Germinal center (tissue), 1 donor: ENCODE data around the gene COLEC12.

Experiments used
- DNase-seq: peaks from one replicate; pipeline ENCODE4 v3.0.0; 2012; ENCODE audit warnings: mixed read lengths, low spot score

The COLEC12 gene

DNA sequence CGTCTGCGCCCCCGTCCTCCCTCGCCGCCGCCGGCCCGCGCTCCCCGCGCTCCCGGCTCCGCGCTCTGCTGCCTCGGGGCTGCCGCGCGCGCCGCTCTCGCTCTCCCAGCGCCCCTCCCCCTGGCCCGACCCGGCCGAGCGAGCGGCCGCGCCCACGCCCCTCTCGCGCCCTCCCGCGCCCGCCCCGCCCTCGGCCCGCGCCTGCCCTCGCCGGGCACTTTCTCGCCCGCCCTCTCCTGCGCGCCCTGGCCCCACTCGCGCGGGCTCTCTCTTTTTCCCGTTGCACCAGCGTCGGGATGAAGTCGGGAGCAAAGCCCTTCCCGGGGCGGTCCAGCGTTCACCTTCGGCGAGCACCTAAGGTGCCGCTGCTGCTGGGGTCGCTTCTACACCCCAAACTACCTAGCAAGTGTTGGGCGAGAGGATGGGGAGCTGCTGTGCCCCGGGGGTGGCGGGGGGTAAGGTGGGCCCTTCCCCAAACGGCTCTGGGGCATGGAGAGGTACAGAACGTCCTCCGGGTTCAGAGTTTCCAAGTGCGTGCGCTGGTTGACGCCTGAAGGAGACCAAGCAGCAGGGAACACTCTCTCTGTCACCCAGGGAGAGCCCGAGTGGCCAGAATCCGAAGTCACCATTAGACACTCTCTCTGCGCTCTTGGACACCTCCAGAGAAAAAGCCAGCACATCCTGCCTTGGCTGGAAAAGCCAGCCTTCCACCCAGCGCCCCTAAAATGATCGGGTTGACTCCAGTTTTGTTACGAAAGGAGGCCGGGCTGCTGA is at the start of gene COLEC12:
COLEC12 (minus strand) TSS at position 70 of the 774 bp plus-strand sequence. CDS start 187 bp downstream, outside the sequence.
- peak; percentile 9 for DNase-seq

DNA sequence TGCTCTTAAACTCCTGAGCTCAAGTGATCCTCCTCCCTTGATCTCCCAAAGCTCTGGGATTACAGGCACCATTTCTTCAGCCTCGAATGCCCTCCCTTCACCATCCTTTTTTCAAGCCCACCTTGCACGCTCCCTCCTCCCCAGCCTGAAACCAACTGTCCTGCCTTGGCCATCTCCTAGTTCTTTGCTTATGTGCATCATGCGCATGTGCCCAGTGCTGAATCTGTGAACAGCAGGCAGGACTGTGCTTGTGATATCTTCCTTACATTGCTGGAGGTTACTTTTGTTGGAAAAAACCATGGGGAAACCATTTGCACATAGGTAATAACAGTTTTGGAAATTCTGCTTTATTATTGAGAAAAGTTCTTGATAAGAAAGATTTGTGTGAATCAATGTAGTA is 49.5 kb upstream of the COLEC12 start:
- DNase-seq, result no peak

DNA sequence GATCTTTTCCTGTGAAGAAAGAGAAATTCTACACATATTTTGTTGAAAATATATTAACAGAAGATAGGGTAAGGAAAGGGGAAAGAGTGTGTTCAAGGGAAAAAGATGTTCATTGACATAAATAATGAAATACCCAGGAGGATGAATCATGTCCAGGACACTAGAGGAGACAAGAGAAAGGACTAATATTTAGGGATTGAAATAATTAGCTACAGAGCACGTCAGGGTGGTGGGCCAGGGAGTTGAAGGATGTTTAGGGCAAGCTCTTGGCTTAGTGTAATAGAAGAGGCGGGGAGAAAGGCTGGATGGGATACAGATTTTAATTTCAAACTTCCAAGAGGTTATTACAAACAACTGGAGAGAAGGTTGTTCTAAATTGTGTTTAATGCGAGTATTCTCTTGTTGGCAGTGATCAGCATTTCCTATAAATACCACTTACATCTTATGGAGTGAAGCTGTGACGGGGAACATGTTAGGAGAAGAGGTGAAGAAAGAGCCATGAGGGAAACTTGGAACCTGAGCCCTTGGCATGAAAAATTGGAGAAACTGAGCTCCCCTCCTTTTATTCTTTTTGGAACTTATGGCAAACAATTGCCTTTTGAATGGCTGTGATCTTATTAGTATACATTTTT is 43.1 kb upstream of the COLEC12 start:
- no peak for DNase-seq

DNA sequence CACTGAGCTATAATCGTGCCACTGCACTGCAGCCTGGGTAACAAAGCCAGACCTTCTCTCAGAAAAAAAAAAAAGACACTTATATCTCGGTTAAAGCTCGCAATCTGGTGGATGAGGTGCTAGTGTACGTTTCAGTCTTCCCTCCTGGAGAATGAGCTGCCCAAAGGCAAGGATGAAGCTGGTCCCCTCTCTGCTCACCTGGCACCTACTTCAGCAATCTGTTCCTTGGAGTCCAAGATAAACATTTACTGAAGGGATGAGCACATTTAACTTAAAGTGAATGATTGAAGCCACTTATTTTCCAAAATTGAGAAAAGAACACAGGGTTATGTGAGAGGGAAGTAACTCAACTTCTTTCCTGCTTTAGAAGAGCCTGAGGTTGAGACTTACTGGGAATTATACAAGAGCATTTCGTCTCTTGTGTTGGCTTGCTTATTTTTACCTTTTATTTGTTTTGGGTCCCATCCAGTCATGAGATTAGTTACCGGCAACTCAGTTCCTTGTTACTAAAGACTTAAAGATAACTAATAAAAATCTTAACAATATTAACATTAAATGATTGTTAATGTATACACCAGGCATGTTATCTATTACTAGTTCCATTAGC is 33.6 kb upstream of the COLEC12 start:
- DNase-seq, result no peak

DNA sequence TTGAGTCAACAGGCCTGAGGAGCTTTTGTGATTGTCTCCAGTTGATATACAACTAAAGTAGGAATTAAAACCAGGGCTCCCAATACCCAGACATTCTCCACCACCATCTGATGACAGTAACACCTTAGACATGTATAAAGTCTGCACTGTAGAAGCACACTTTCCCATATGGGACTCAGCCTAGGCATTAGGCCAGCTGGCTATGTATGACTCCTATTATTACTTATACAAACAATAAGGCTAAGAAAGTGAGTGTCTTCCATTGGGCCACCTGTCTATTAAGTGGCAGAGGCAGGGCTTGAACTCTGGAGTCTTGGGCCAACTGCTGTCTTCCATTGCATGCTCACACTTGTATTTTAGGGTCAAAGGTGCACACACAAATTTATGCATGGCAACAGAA is 32.1 kb upstream of the COLEC12 start:
- no peak for DNase-seq

DNA sequence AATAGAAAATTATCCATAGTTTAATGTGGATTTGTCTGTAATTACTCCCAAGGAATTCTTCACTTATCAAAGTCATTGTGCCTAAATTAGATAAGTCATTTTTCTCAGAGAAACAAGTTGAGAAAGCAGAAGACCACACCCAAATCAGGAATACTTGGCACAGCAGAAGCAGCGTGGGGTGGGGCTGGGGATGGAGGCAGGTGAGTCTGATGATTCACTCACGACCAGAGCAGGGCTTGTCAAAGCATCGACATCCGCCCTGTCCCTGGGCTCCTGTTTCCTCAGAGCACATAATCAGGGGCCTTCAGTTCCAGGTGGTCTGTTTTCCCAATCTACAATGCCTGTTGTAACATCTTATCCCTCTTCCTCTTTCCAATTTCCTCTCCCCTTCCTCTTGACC is 31.5 kb upstream of the COLEC12 start:
- no peak for DNase-seq

DNA sequence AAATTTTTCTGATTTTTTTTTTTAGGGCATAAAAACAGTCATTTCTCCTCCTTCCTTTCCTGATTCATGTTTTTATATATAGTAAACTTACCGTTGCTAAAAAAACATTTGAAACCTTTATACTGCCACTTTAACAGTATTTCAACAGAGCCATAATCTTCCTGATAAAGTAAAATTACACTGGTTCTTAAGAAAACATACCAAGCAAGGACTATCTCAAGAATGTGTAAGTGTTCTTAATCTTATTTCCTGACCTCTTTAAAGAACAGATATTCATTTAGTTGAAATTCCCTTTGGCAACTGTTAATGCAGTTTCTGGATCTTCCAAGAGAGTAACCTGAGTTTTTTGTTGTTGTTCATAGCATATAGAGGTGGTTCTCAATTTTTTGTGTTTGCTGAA is 26.6 kb upstream of the COLEC12 start:
- no peak for DNase-seq

DNA sequence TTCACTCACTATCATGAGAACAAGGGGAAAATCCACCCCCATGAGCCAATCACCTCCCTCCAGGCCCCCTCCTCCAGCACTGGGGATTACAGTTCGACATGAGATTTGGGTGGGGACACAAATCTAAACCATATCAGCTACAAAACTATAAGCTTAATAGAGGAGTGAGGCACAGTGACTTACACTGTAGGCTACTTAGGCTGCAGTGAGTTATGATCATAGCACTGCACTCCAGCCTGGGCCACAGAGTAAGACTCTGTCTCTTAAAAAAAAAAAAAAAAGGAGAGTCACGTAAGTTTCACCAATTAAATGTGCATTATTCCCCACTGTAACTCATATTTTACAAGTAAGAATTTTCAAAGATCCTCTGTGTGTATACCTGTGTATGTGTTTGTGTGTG is 26.2 kb upstream of the COLEC12 start:
- DNase-seq, result no peak

DNA sequence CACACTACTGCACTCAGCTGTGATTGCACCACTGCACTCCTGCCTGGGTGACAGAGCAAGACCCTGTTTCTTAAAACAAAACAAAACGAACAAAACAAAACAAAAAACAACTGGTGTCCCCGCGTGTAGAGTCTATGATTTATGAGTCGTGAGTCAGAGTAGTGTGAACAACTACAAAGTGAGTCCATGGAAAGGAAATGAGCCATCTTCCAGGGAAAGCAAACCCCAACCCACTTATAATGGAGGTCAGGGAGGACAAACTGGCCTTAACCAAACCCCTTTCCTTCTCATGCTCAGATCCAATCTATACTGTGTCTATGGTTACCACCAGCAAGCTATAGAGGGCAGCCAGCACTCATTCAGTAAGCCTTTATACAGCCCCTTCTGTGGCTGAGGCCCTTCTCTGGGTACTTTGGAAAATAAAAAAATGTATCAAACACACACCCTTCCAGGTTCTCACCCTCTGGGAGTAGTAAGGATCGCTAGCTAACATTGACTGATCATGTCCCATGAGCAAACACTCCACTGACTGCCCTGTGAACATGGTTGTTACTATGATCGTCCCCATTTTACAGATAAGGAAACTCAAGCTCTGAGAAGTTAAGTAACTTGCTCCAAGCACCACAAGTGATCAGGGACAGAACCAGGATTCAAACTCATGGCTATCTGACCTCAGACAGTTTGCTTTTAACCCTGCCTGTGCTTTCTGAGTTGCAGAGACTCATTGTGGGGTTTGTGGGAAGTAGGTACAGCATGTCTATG is 24.7 kb upstream of the COLEC12 start:
- DNase-seq, result no peak

DNA sequence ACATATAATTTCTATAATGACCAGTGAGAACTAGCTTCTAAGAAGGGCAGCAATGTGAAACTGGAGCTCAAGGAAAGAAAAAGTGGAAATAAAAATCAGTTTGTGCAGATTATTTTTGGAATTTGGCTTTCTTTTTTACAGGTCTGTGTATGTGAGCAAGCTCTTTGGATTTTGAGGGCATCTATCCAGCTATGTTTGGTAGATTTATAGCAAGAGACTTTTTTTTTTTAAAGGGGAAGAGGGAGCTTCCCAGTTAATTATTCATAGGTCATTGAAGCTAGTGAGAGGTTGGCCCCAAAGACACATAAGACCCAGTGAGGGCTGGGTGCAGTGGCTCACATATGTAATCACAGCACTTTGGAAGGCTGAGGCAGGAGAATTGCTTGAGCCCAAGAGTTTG is 24.0 kb upstream of the COLEC12 start:
- DNase-seq, result no peak

DNA sequence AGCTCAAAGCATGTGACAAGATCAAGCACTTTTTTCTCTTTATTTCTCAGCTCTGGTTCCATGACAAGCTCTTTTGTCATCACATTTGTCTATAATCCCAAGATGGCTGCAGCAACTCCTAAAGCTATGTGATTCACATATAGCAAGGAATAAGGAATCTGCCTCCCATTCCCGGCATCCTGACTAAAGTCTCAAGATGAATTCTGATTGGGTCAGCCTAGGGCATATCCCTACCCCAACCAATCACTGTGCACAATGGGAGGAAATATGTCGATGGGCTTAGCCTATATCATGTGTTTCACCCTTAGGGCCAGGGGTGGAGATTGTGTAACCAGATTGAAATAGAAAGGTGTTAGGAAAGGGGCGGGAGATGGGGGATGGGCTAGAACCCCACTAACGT is 23.1 kb upstream of the COLEC12 start:
- no peak for DNase-seq

DNA sequence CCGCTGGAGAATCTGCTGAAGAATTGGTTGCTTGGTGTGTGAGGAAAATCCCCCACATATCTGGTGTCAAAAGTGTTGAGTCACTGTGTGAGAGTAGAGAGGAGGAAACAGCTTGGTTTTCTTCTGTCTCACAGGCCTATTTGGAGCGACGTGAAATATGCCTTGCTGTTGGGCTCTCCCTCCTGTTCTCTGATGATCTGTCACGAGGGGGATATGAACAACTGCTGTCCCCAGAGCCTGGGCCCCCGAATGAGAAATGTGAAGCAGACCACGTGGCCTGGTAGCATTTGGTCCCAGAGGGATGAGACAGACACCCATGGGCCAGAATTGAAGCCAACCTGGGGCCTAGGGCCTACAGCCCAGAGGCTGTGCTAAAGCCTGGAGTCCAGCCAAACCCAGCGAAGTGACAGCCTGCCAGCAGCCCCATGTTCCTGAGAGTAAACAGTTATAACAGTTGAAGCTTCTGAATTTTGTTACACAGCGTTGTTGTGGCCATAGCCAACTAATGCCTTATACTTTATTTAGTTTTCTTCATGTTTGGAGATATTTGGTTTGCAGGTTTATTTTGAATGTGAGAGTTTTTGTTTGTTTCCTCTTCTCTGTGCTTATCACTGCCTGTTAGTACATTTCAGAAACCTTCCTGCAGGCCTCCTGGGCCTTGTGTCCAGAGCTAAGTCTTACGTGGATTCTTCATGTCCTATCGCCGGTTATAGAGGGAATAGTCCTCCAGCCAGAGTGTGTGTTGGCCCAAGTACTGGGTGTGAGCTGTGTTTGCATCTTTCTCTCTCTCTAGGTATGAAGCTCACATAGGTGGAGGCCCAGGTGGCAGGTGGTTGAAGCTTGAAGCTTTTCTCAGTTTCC is 18.7 kb upstream of the COLEC12 start:
- DNase-seq, result no peak

DNA sequence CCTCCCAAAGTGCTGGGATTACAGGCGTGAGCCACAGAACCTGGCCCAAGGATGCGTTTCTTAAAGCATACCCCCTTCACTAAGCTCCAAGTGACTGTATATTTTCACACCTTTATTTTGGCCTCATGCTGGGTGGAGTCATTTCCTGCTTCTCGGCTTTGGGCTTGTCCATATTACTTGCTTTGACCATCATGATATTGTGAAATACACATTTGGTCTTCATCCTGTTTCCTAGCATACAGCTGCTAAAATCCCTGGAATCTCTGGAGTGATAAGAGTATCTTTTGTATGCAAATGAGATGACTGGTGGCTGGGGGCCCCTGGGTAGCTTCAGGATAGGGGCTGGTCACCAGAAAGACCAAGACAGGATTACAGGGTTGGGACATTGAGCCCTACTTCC is 17.6 kb upstream of the COLEC12 start:
- DNase-seq, result no peak

DNA sequence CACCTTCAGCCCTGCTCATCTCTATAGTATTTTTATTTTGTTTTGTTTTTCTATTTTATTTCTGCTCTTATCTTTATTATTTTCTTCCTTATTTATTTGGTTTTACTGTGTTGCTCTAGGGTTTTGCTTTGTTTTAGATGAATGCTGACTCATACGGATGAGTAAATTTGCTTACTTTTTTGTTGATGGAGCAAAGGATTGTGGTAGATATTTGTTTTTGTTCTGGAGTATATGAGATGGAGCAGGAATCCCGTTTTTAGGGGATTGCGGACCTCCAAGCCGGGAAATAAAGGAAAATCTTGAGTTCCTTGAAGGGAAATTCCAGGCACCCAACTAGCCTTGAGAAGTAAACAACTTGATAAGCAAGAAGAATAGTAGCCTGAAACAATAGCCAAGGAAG is 15.3 kb upstream of the COLEC12 start:
- DNase-seq, result no peak

DNA sequence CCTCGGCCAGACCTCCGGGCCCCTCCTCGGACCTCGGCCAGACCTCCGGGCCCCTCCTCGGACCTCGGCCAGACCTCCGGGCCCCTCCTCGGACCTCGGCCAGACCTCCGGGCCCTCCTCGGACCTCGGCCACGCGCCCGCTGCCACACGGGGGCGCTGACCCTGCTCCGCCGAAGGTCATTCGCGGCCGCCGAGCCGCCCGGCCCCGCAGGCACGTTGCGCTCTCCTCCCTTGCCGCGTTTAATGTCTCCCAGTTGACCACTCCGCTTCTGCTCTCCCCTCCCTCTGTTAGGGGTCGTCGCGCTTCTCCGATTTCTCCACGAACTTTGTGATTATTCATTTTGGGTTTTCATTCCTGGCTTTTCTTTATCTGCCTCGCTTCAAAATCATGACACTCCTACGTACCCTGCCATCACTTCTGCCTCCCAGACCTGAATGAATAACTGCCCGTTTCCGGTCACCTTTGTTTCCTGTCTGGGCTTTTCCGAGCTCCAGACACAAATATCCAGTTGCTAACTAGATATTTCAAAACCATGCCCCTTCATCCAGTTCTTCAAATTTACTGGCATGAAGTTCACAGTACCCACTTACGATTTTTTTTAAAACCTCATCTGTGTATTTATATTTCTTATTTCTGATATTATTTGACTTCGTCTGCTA is 14.8 kb upstream of the COLEC12 start:
- no peak for DNase-seq

DNA sequence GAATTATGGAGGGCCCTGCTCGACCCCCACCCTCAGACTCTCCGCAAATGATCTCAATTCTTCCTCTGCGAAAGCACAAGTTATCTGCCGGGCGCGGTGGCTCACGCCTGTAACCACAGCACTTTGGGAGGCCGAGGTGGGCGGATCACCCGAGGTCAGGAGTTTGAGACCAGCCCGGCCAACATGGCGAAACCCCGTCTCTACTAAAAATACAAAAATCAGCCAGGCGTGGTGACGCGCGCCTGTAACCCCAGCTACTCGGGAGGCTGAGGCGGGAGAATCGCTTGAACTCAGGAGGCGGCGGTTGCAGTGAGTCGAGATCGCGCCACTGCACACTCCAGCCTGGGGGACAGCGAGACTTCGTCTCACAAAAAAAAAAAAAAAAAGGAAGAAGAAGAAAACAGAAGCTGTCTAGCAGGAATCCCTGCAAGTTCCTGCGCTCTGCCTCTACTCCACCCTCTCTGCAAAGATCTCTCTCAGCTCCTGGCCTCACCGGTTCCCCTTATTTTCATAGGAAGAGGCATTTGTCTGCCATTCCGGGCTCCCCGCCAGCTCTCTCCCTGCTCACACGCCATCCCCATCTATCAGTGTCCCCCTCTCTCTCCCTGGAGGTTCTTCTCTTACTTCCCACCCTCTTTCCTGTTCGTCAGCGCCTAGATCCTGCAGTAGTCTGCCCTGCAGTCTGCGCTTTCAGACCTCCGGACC is 13.5 kb upstream of the COLEC12 start:
- no peak for DNase-seq

DNA sequence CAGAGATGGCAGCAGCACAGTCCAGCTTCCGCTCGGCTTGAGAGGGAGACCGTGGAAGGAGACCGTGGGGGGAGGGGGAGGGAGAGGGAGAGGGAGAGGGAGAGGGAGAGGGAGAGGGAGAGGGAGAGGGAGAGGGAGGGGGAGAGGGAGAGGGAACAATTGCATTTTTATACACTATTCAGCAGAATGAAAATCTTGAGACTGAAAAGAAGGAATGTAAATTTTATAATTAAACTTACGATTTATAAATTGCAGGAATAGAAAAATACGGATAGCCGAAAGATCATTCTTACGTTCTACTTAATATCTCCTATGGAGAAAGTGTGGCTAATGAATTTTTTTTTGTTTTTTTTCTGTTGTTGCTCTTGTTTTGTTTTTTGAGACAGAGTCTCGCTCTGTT is 12.5 kb upstream of the COLEC12 start:
- DNase-seq, result no peak

DNA sequence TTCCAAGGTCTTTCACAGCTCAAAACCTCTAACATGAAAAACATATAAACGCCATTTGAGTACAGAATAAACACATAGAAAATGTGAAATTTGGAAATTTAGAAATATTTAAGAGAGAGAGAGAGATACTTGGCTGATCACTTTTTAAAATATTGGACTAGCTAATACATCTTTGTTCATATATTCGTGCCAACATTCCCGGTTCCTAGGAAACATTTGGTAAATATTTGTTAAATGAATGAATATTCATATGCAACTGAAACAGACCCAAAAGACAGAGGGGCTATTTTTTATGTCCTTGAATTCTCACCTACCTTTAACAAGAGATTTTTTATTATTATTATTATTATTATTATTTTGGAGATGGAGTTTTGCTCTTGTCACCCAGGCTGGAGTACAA is 8.3 kb upstream of the COLEC12 start:
- no peak for DNase-seq

DNA sequence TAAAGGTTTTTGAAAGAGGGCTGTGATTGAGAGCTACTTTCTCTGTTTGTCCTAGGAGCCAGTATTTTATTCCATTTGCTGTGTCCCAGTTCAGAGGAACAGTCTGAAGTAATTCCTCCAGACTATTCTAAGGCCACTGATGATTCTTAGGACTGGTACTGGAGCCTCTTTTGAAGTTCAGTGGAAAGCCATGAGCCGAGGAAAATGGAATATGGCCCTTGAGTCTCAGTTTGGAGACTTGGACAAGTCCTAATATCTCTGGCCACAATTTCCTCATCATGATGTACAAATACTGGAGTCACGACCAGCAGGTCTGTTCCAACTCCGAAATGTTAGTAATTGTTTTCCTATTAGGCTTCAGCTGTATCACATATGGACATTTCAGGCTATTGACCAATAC is 7.1 kb upstream of the COLEC12 start:
- no peak for DNase-seq

DNA sequence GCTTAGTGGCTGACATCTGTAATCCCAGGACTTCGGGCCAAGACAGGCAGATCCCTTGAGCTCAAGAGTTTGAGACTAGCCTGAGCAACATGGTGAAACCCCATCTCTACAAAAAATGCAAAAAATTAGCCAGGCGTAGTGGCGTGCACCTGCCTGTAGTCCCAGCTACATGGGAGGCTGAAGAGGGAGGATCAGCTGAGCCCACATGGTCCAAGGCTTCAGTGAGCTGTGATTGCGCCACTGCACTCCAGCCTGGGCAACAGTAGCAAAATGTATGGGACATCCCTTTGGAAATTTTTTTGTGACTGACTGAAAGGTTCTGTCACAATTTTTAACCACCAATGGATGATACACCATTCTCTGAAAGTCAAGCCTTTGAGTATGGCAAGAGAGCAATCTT is 6.3 kb upstream of the COLEC12 start:
- no peak for DNase-seq

DNA sequence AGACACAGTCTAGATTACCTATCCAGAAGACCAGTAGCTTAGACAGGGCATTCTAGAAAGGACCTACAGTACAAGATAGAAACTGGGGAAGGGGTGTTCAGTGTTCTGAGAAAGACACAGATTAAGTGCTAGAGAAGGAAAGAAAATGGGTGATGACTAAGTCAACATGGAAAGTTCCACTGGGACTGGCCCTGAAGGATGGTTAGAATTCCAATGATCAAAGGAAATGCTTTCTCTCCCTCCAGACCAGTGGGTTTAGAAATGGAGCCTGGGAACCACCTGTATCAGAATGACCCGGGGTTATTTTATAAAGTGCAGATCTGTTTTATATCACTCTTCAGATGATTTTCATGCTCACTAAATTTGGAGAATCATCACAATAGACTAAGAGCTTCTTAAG is 5.8 kb upstream of the COLEC12 start:
- DNase-seq, result no peak
